Daoy (cell line): Measurements from ENCODE around the gene OR6N2. TPM values are rescaled to one million over a fixed set of nuclear protein-coding genes. Genes with fewer than 3 reads are reported as not detected.

Source experiments
- DNase-seq: peaks from one replicate; pipeline ENCODE4 v3.0.0-alpha.2; 2015; ENCODE audit warnings: low read depth
- total RNA-seq: library from RNA; depleted of rRNA; stranded (reverse); fragments of >200 nt; shearing (Covaris generic); gene quantifications from 2 replicates; pipeline ENCODE4 v1.2.3, GENCODE V29; 2014; rRNA removed

Gene OR6N2
- total RNA-seq: not detected in 2 replicates

- no peak for DNase-seq
These were observed at the start of gene OR6N2 for GRCh38 chr1:158781104-158781503. OR6N2 (minus strand) TSS chr1:158781204; CDS start chr1:158777635, 3,569 bp downstream.

GRCh38 chr1:158830074-158830677 is 49.2 kb upstream of the OR6N2 start:
- no peak for DNase-seq

GRCh38 chr1:158821723-158822122 is 40.7 kb upstream of the OR6N2 start:
- no peak for DNase-seq

- DNase-seq: peak; percentile 20
These were observed 38.7 kb upstream of the OR6N2 start for GRCh38 chr1:158819461-158820443.

GRCh38 chr1:158818975-158819431 is 38.0 kb upstream of the OR6N2 start:
- DNase-seq: peak; percentile 46

- no peak for DNase-seq
These were observed 37.6 kb upstream of the OR6N2 start for GRCh38 chr1:158818560-158818959.

- no peak for DNase-seq
These were observed 34.0 kb upstream of the OR6N2 start for GRCh38 chr1:158814970-158815369.

GRCh38 chr1:158813164-158813563 is 32.2 kb upstream of the OR6N2 start:
- DNase-seq: no peak

GRCh38 chr1:158812336-158812735 is 31.3 kb upstream of the OR6N2 start:
- no peak for DNase-seq

- no peak for DNase-seq
These were observed 29.3 kb upstream of the OR6N2 start for GRCh38 chr1:158810311-158810710.

GRCh38 chr1:158809862-158810261 is 28.9 kb upstream of the OR6N2 start:
- DNase-seq: no peak

GRCh38 chr1:158809256-158809655 is 28.3 kb upstream of the OR6N2 start:
- DNase-seq: no peak

GRCh38 chr1:158806916-158807536 is 26.0 kb upstream of the OR6N2 start:
- no peak for DNase-seq

- DNase-seq: no peak
These were observed 22.7 kb upstream of the OR6N2 start for GRCh38 chr1:158803678-158804077.

GRCh38 chr1:158801396-158801795 is 20.4 kb upstream of the OR6N2 start:
- DNase-seq: no peak

GRCh38 chr1:158800526-158800925 is 19.5 kb upstream of the OR6N2 start:
- no peak for DNase-seq

- DNase-seq: peak; percentile 7
These were observed 18.7 kb upstream of the OR6N2 start for GRCh38 chr1:158799689-158800088.

GRCh38 chr1:158798531-158798930 is 17.5 kb upstream of the OR6N2 start:
- no peak for DNase-seq

- DNase-seq: no peak
These were observed 13.2 kb upstream of the OR6N2 start for GRCh38 chr1:158794247-158794646.

GRCh38 chr1:158793604-158794003 is 12.6 kb upstream of the OR6N2 start:
- peak; percentile 9 for DNase-seq

- DNase-seq: no peak
These were observed 8.8 kb downstream of the OR6N2 start, which contains the start of gene OR6N1 for GRCh38 chr1:158771950-158772866. OR6N1 (minus strand) TSS chr1:158772195; CDS start chr1:158766682, 5,513 bp downstream.
